Stomach smooth muscle (tissue), 2 donors: Measurements from ENCODE around the gene GPR158.
"Not testable (repeated sequence)": the region's sequence is repeated elsewhere in the genome, so short reads cannot be mapped to it uniquely, and the experiment has no call there.

ENCODE experiments used
- H3K27ac ChIP-seq: one replicate; pipeline ENCODE4 v1.7.0; 2013; ENCODE audit warnings: mild to moderate bottlenecking, low read length, inconsistent platforms
- H3K27me3 ChIP-seq, 2 donors: one replicate each; pipeline ENCODE4 v1.7.0; 2013; ENCODE audit warnings: low read length in 2 of 2; ENCODE audit not compliant: insufficient read depth in 2 of 2, control insufficient read depth in 1 of 2
- H3K36me3 ChIP-seq, 2 donors: one replicate each; pipeline ENCODE4 v1.7.0; 2013; ENCODE audit warnings: low read length in 2 of 2; ENCODE audit not compliant: control insufficient read depth in 2 of 2, insufficient read depth in 2 of 2
- H3K4me1 ChIP-seq: one replicate; pipeline ENCODE4 v1.7.0; 2013; ENCODE audit warnings: low read length; ENCODE audit not compliant: control insufficient read depth, insufficient read depth
- H3K4me3 ChIP-seq, 2 donors: one replicate each; pipeline ENCODE4 v1.7.0; 2013; ENCODE audit warnings: low read length in 2 of 2
- H3K9ac ChIP-seq, 2 donors: one replicate each; pipeline ENCODE4 v1.7.0; 2013; ENCODE audit warnings: low read length in 2 of 2, mild to moderate bottlenecking in 1 of 2
- H3K9me3 ChIP-seq, 2 donors: one replicate each; pipeline ENCODE4 v1.7.0; 2013; ENCODE audit warnings: low read length in 2 of 2; ENCODE audit not compliant: control insufficient read depth in 2 of 2
- donor health status: healthy.
- donor health status: Pancreatic carcinoma.

Gene GPR158

GRCh38 chr10:25356609-25357008 is 181.8 kb downstream of the GPR158 start:
- H3K9me3 ChIP-seq = no peaks in the 10 kb centered on the region
- H3K27ac ChIP-seq = no peak overlapping the region
- H3K4me1 ChIP-seq = no peaks in the 10 kb centered on the region
- no peak overlapping the region for H3K9ac ChIP-seq
- H3K27me3 ChIP-seq = no peaks in the 10 kb centered on the region
- H3K36me3 ChIP-seq = no peaks in the 10 kb centered on the region
- H3K4me3 ChIP-seq = no peak overlapping the region

- Histone ChIP-seq H3K27ac (no peak overlapping the region), H3K9ac (no peak overlapping the region), H3K9me3 (no peaks in the 10 kb centered on the region), H3K36me3 (no peaks in the 10 kb centered on the region), H3K4me3 (no peak overlapping the region), H3K4me1 (no peaks in the 10 kb centered on the region), H3K27me3 (no peaks in the 10 kb centered on the region)
Observed at GRCh38 chr10:25357269-25357668, 182.5 kb downstream of the GPR158 start.

- H3K4me1 ChIP-seq = no peaks in the 10 kb centered on the region
- no peaks in the 10 kb centered on the region for H3K27me3 ChIP-seq
- no peak overlapping the region for H3K27ac ChIP-seq
Observed at GRCh38 chr10:25382029-25382810, 207.4 kb downstream of the GPR158 start.

GRCh38 chr10:25382901-25383300 is 208.1 kb downstream of the GPR158 start:
- not testable (repeated sequence) for H3K27me3 ChIP-seq, H3K36me3 ChIP-seq, H3K27ac ChIP-seq, H3K4me1 ChIP-seq, H3K4me3 ChIP-seq, H3K9ac ChIP-seq, H3K9me3 ChIP-seq

More at GRCh38 chr10:25382029-25382810, 207.4 kb downstream of the GPR158 start:
- Histone ChIP-seq H3K9ac (no peak overlapping the region), H3K4me3 (no peak overlapping the region), H3K9me3 (no peaks in the 10 kb centered on the region), H3K36me3 (no peaks in the 10 kb centered on the region)

GRCh38 chr10:25383686-25384085 is 208.9 kb downstream of the GPR158 start:
- Histone ChIP-seq H3K36me3 (no peaks in the 10 kb centered on the region), H3K9me3 (no peaks in the 10 kb centered on the region), H3K27ac (no peak overlapping the region), H3K27me3 (no peaks in the 10 kb centered on the region), H3K4me1 (no peaks in the 10 kb centered on the region), H3K9ac (no peak overlapping the region), H3K4me3 (no peak overlapping the region)

- H3K36me3 ChIP-seq = no peaks in the 10 kb centered on the region
- H3K9ac ChIP-seq = no peak overlapping the region
- no peaks in the 10 kb centered on the region for H3K9me3 ChIP-seq
- no peaks in the 10 kb centered on the region for H3K27me3 ChIP-seq
- no peaks in the 10 kb centered on the region for H3K4me1 ChIP-seq
- no peak overlapping the region for H3K4me3 ChIP-seq
- H3K27ac ChIP-seq = no peak overlapping the region
Observed at GRCh38 chr10:25384618-25385017, 209.8 kb downstream of the GPR158 start.

- H3K36me3 ChIP-seq = no peaks in the 10 kb centered on the region
- no peak overlapping the region for H3K9ac ChIP-seq
- H3K27ac ChIP-seq = no peak overlapping the region
- no peaks in the 10 kb centered on the region for H3K27me3 ChIP-seq
- no peak overlapping the region for H3K4me3 ChIP-seq
- no peaks in the 10 kb centered on the region for H3K9me3 ChIP-seq
- H3K4me1 ChIP-seq = no peaks in the 10 kb centered on the region
Observed at GRCh38 chr10:25388188-25388861, 213.5 kb downstream of the GPR158 start.

GRCh38 chr10:25388862-25389206 is 214.0 kb downstream of the GPR158 start:
- no peaks in the 10 kb centered on the region for H3K27me3 ChIP-seq
- H3K27ac ChIP-seq = no peak overlapping the region
- H3K9ac ChIP-seq = no peak overlapping the region
- no peaks in the 10 kb centered on the region for H3K9me3 ChIP-seq
- no peak overlapping the region for H3K4me3 ChIP-seq
- H3K36me3 ChIP-seq = no peaks in the 10 kb centered on the region
- H3K4me1 ChIP-seq = no peaks in the 10 kb centered on the region

- no peaks in the 10 kb centered on the region for H3K4me1 ChIP-seq
Observed at GRCh38 chr10:25390733-25391132, 215.9 kb downstream of the GPR158 start.

GRCh38 chr10:25392132-25392531 is 217.3 kb downstream of the GPR158 start:
- Histone ChIP-seq H3K27ac (no peak overlapping the region), H3K9me3 (no peaks in the 10 kb centered on the region), H3K36me3 (no peaks in the 10 kb centered on the region), H3K4me1 (no peaks in the 10 kb centered on the region), H3K9ac (no peak overlapping the region), H3K27me3 (no peaks in the 10 kb centered on the region), H3K4me3 (no peak overlapping the region)

More at GRCh38 chr10:25390733-25391132, 215.9 kb downstream of the GPR158 start:
- no peak overlapping the region for H3K4me3 ChIP-seq
- H3K27me3 ChIP-seq = no peaks in the 10 kb centered on the region
- no peaks in the 10 kb centered on the region for H3K9me3 ChIP-seq
- H3K36me3 ChIP-seq = no peaks in the 10 kb centered on the region
- H3K9ac ChIP-seq = no peak overlapping the region
- H3K27ac ChIP-seq = no peak overlapping the region

- Histone ChIP-seq H3K27ac (no peak overlapping the region), H3K27me3 (no peaks in the 10 kb centered on the region), H3K9me3 (no peaks in the 10 kb centered on the region), H3K9ac (no peak overlapping the region), H3K4me3 (no peak overlapping the region), H3K4me1 (no peaks in the 10 kb centered on the region), H3K36me3 (no peaks in the 10 kb centered on the region)
Observed at GRCh38 chr10:25393621-25394020, 218.8 kb downstream of the GPR158 start.
